GM21529 (cell line): ENCODE data around the gene DAPK1.

Experiments
- ATAC-seq: cut with Tn5 transposase; IDR thresholded peaks from one replicate; pipeline ENCODE4 v1.9.1; 2021; ENCODE audit not compliant: unreplicated experiment

DAPK1 gene

DNA sequence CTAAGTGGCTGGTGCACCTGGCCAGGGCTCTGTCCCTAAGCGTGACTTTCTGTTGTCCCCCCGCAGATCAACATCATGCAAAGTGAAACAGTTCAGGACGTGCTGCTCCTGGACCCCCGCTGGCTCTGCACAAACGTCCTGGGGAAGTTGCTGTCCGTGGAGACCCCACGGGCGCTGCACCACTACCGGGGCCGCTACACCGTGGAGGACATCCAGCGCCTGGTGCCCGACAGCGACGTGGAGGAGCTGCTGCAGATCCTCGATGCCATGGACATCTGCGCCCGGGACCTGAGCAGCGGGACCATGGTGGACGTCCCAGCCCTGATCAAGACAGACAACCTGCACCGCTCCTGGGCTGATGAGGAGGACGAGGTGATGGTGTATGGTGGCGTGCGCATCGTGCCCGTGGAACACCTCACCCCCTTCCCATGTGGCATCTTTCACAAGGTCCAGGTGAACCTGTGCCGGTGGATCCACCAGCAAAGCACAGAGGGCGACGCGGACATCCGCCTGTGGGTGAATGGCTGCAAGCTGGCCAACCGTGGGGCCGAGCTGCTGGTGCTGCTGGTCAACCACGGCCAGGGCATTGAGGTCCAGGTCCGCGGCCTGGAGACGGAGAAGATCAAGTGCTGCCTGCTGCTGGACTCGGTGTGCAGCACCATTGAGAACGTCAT lies 208.5 kb downstream of the DAPK1 start:
- ATAC-seq = no peak

DNA sequence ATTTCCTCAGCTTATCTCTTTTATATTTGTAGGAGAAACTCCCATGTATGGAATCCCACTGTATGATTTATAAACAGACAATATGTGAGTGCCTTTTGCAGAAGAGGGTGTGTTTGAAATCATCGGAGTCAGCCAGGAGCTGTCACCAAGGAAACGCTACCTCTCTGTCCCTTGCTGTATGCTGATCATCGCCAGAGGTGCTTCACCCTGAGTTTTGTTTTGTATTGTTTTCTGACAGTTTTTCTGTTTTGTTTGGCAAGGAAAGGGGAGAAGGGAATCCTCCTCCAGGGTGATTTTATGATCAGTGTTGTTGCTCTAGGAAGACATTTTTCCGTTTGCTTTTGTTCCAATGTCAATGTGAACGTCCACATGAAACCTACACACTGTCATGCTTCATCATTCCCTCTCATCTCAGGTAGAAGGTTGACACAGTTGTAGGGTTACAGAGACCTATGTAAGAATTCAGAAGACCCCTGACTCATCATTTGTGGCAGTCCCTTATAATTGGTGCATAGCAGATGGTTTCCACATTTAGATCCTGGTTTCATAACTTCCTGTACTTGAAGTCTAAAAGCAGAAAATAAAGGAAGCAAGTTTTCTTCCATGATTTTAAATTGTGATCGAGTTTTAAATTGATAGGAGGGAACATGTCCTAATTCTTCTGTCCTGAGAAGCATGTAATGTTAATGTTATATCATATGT lies 210.3 kb downstream of the DAPK1 start:
- no peak for ATAC-seq

DNA sequence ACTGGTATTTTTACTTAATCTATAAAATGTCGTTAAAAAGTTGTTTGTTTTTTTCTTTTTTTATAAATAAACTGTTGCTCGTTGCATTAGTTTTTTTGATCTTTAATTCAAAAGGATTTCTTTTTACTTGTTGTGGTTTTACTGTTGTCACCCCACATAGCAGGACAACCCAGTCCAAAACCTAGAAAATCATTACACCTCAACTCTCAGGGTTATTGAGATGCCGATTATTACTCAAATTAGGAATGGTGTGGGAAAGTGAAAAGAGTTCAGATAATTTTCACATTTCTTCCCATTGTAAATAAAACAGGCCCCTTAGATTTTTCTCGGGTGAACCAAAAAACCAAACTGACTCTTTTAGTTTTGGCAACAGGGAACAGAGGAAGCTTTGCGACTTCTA lies 210.9 kb downstream of the DAPK1 start:
- no peak for ATAC-seq

DNA sequence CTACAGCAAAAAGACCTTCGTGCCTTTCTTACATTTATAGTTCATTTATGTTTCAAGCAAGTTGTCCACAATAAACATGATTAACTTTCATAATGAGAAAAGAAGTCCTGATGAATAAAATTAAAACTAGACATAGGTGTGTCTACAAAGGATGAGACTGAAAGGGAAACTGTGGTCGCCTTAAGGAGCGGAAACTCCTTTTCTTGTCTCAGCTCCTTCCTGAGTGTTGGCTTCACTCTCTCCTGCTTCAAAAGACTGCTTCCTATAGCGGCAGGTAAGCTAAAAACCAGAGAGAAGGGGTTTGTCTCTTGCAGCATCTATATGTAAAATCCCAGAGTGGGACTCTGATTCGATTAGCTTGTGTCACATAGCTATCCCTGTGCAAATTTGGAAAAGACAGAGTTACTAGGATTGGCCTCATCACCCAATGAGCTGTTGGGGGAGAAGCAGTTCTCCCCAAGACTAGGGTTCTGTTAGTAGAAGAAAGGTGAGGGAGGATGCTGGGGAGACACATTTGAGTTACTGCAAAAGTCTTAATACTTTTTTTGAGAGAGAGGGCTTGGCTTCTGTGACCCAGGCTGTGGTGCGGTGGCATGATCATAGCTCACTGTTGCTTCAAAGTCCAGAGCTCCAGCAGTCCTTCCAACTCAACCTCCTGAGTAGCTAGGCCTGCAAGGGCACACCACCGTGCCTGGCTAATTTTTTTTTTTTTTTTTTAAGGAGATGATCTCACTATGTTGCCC lies 211.5 kb downstream of the DAPK1 start:
- ATAC-seq = no peak

DNA sequence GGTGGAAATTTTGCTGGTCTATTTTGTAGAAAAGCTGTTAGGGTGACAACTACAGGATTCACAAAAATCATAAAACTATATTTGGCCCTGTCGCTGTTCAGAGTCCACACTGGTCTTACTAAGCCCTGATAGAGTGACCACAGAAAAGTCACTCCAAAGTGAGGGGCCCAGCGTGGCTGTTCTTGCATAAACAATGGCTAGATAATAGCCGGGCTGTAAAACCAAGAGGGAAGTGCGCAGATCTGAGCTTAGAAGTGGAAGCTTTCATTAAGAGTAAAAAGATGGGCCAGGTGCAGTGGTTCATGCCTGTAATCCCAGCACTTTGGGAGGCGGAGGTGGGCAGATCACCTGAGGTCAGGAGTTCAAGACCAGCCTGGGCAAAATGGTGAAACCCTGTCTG lies 212.8 kb downstream of the DAPK1 start:
- ATAC-seq = no peak

DNA sequence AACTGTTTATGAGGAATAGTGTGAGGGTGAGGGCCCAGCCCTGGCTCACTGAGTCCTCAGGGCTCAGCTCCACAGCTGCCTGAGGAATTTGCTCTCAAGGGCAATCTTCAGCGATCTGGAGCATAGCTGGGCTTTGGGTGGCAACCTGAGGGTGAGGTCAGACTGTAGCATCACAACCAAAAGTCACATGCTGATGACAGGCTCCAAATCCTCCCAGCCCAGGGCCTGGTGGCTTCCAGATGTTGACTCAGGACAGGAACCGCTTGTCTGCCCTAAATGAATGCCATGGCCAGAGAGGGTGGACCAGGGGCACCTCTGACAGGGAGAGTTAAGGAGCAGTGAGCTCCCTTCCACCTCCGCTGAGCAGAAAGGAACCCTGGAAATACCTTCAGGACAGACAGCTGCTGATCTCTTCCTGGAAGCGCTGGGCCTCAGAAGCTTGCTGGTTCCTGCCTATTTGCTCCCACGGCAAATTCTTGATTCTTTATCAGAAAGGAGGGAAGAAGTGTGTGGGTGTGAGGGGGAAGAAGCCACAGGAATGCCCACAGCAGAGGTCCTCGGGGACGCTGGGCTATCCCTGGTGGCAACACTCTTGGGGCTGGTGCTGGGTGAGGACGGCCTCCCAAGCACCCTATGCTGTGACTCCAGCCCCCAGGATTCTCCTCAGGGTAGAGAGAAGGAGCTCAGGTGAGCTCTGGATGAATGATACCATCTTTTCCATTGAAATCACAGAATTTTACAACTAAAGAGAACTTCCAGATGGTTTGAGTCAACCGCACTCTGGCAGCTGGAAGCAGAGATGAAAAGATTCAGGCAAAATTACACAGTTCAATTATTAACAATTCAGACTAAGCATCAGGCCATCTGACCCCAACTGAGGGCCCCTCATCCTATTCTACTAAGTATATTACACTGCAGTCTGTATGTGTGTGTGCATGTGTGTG lies 214.5 kb downstream of the DAPK1 start:
- ATAC-seq = no peak

DNA sequence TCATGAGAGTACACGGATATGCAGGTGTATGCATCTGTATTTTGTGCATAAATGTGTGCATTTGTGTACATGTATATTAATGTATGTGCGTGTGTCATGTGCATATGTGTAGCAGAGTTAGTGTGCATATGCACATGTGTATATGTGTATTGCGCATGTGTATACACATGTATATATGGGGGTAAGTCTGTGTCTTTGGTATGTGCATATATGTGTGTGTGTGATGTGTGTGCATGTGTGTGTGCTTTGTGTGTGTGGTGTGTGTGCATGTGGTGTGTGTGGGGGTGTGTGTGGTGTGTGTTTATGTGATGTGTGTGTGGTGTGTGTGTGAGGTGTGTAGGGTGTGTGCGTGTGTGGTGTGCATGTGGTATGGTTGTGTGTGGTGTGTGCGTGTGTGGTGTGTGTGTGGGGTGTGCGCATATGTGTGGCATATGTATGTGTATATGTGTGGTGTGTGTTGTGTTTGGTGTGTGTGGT lies 215.2 kb downstream of the DAPK1 start:
- no peak for ATAC-seq

DNA sequence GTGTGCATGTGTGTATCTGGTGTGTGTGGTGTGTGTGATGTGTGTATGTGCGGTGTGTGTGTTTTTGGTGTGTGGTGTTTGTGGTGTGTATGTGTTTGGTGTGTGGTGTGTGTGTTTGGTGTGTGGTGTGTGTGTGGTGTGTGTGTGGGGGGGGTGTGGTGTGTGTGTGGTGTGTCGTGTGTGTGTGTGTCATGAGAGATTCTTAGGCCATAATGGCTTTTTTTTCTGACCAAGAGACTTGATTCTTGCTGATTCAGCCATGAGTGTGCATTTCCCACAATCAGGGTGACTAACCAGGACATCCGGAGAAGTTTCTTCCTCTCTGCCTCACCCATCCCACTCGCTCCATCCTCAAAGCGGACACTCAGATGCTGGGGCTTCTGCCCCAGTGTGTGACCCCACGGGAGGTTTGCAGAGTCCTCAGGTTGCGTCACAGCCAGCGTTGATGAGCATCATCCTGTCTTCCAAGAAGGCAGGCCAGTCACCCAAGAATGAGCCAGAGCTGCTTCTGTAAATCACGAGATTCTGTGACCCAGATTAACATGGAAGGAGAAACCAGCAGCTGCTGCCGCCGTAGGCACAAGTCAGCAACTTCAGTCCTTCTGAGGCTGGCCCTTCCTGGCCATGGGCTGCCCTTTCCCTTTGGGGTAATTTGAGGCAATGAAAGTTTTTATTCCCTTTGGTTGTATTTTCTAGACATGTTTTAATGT lies 215.8 kb downstream of the DAPK1 start:
- ATAC-seq = no peak

DNA sequence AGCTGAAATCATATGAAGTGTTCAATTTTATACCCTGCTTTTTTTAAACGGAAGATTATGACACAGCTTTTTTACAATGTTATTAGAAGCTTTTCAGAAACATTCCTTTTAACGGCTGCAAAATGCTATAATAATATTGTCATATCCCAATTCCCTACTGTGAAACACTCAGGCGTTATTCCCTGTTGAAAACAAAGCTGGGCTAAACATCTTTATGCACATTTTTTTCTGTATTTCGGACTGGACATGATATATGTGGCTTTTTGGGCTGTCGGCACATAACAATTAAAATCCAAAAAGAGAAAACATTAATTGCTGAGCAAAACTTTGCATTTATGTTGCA lies 216.3 kb downstream of the DAPK1 start:
- no peak for ATAC-seq

DNA sequence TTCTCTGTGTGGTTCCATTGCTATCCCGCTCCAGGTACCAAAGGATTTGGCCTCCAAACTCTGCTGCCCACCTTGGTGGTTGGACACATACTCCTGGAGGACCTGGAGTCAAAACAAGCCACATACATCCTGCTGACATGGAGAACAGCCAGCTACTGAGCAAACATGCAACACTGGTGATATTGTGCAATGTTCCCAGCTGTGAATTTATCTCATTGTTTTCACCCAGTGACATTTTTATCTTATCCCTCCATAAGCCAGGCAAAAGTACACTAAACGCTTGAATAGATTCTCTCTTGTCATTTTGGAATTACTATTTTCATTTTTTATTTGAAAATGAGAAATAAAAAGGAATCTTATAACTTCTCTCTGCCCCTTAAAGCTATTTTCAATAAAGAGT lies 217.2 kb downstream of the DAPK1 start:
- ATAC-seq = no peak

DNA sequence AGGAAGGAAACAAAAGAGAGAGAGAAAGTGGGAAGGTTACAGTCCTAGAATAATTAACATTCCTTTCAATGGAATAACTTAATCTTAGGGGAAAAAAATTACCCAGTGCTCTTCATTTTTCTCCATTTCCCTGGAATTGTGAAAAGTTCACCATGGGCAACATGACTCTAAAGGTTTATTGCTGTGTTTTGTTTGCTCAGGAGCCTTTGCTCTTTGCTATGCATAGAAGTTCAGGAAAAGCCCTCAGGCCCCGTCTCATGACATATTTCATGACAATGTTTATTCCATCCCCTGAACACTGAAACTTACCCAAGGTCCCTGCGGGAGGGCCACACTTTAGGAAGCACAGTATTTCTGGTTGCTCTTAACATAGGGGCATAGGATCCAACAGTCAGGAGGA lies 218.5 kb downstream of the DAPK1 start:
- ATAC-seq = no peak

DNA sequence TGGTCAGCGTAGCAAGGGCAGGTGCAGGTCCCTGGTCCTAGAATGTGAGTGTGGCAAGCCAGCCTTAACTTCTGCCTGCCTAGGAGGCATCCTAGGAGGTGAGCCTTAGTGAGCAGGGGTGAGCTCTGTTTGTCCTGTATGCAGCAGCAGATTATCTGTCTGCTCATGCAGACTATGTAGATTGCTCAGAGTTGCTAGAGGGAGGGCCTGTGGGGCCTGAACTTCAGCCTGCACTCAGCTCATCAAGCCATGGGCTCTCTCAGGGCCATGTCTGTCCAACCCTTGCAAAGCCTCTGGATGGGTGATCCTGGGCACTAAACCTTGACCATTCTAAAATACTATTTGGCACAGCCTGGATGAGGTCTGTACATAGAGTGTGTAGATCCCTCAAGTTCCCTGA lies 219.8 kb downstream of the DAPK1 start:
- ATAC-seq = no peak

DNA sequence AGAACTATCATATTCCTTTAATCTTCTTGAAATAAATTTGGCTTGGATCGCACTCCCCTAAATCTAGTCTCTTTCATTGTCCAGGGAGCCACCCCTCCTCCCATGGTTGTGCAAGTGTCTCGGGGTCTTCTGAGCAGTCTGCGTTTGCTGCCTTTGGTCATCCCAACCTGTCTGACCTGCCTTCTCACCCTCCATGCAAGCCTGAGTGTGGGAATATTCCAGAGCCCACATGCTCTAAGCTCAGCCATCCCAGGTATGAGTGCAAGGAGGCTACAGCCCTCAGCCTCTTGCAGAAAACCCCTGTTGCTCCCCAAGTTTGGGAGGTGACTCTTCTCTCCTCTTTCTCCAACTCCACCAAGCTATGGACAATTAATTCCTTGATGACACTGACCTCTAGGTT lies 220.6 kb downstream of the DAPK1 start:
- no peak for ATAC-seq

DNA sequence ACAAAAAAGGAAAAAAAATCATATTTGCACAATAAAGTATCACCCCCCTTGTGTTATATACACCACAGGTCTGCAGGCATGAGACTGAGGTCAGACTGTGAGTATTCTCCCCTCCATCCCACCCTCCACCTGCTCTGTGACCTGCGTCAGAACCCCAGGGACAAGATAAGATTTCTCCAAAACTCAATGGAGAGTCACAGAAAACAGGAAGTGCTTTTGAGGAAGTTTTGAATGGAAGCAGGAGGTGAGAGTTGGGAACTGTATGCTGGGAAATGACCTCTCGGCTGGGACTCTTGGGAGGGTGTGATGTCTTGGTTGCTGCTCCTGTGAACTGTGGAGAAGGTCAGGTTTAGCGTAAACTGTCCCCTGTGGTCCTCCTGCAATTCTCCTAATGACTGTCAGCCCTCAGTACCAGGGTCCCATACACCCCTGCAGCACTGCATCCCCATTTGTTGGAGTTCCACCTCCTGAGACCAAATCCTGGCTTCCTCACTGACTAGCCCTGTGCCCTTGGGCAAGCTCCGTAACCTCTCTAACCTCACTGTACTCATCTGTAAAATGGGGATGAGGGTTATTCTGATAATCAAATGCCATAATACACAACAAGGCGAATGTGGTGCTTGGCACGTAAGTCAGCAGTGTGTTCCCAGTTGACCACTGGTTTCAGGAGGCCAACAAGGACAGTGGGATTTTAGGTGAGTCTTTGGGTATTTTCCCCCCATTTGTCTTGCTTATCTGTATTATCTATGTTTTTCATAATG lies 221.4 kb downstream of the DAPK1 start:
- no peak for ATAC-seq

DNA sequence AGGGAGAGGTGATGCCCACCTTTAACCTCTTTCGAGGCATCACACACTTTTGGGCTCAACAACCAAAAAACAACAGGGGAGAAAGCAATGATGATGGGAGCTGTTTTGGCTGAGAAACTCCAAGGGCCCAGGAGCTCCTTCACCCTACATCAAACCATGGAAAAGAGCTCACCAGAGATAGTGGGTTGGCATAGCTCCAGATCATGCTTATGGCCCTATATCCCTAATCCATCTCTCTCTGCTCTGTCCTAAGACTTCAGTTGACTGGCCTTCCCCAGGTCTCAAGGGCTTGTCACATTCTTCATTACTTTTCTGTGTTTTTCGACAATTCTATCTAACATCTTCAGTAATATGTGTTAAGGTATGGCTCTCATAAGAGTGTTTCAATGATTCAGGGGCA lies 222.5 kb downstream of the DAPK1 start:
- no peak for ATAC-seq

DNA sequence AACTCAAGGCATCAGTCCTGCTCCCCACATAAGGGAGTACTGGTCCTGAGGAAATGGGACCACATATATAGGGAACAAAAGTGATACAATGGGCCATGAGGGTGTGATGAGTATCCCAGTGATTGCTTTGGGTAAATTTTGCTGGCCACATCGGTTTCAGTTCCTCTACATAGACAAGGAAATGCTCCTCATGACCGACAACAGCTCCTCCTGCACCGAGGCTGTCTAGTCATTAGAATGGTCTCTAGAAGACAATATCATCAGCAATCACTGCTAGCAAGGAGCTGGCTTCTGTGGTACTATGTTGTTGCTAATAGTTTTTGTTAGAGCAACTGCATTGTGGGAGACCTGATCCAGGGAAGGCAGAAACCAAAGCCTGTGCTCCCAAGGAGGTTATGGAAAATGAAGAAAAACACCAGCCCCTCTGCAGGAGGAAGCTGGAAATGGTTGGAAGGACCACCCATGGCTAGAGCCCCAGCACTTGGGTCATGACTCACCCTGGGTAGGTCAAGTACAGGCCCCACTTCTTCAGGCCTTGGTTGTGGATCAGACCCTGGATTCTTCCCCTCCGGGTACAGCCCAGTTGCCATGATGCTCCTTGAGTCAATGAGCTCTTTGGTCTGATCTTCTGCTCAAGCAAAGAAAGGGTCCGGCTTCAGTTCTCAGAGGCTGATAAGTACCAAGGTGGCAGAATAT lies 224.9 kb downstream of the DAPK1 start:
- ATAC-seq = no peak

DNA sequence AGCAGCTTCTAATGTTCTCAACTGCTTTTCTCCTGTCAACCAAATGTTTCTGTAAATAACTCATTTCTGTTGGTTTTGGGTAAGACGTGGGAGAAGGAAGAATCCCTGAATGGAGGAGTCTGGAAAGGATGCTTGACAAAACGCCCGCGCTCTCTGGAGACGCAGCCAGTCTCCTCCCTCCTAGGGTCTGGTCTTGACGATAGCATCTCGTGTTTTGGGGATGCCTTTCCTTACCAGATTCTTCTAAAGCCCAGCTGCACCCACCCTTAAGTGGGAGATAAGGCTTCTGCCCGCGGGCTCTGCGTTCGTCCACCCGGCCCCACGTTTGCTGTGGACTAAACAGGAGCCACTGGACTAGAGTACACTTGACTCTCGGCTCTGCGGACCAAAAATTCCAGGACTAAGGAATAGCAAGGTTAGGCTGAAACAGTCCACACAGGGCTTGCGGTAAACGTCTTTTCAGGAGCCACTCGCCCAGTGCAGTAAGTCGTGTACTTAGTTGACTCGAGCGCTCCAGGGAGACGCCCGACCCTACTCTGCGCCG lies 227.8 kb downstream of the DAPK1 start:
- no peak for ATAC-seq

DNA sequence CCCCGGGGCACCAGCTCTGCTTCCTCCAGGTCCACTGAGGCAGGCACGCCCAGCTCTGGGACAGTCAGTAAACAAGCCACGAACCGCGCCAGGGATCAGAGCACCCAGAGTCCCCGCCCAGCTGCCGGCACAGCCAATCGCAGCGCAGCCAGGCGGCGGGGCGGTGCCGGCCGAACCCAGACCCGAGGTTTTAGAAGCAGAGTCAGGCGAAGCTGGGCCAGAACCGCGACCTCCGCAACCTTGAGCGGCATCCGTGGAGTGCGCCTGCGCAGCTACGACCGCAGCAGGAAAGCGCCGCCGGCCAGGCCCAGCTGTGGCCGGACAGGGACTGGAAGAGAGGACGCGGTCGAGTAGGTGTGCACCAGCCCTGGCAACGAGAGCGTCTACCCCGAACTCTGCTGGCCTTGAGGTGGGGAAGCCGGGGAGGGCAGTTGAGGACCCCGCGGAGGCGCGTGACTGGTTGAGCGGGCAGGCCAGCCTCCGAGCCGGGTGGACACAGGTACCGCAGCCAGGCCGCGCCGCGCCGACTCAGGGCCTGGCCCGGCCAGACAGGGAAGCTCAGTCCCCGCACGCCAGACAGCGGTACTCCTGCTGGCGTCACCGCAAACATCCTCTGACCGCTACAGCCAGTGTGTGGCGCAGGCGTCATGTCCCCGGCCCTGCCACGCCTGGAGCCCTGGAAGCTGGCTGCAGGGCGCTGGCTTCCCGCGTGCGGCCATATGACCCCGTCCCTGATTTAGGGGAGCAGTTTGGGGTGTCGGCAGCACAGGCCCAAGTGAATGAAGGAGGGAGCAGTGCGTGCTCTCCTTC lies 228.4 kb downstream of the DAPK1 start, which contains the start of gene CTSL:
Gene CTSL, plus strand, starts transcription at position 220 of the 810 bp plus-strand sequence. CDS start 1,485 bp downstream, outside the sequence.
- no peak for ATAC-seq
